DND-41 (cell line): ENCODE measurements around the gene POLD1.

ENCODE experiments used
- ATAC-seq: fragments of 200-7000 bp; cut with Tn5 transposase; 3 replicates; pipeline ENCODE4 v1.9.1; 2021; ENCODE audit warnings: low read depth; ENCODE audit not compliant: insufficient read depth
- DNase-seq: peaks from one replicate; pipeline ENCODE4 v3.0.0-alpha.2; 2020
- H2AFZ ChIP-seq: 2 replicates; pipeline ENCODE4 v1.6.0; 2012; ENCODE audit warnings: low read depth, low read length
- H3K27ac ChIP-seq: 2 replicates; pipeline ENCODE4 v1.5.1; 2012; ENCODE audit warnings: low read length, inconsistent platforms
- H3K27me3 ChIP-seq: fragments of 200-600 bp; sonication (generic); 2 replicates; pipeline ENCODE4 v1.6.0; 2012; ENCODE audit warnings: low read length, mild to moderate bottlenecking, inconsistent platforms; ENCODE audit not compliant: insufficient read depth, poor library complexity
- H3K36me3 ChIP-seq: 2 replicates; pipeline ENCODE4 v1.5.1; 2012; ENCODE audit warnings: low read length, inconsistent platforms; ENCODE audit not compliant: insufficient read depth
- H3K4me1 ChIP-seq: 2 replicates; pipeline ENCODE4 v1.5.1; 2012; ENCODE audit warnings: mild to moderate bottlenecking, low read length; ENCODE audit not compliant: insufficient read depth
- H3K4me2 ChIP-seq: 2 replicates; pipeline ENCODE4 v1.6.0; 2012; ENCODE audit warnings: mild to moderate bottlenecking, moderate library complexity, low read length, inconsistent platforms; ENCODE audit not compliant: insufficient read depth
- H3K4me3 ChIP-seq, 2 experiments: fragments of 200-600 bp in 1 of 2; shearing (Covaris generic) in 1 of 2; 2 replicates each; pipeline ENCODE4 v1.5.1; 2012 to 2016; ENCODE audit warnings: inconsistent platforms in 2 of 2, low read length in 2 of 2, mild to moderate bottlenecking in 2 of 2, low read depth in 1 of 2, moderate library complexity in 1 of 2
- H3K79me2 ChIP-seq: 2 replicates; pipeline ENCODE4 v1.6.0; 2012; ENCODE audit warnings: low read length, inconsistent platforms; ENCODE audit not compliant: insufficient read depth
- H3K9ac ChIP-seq: 2 replicates; pipeline ENCODE4 v1.6.0; 2012; ENCODE audit warnings: low read depth, mild to moderate bottlenecking, inconsistent platforms, low read length, moderate library complexity
- H3K9me3 ChIP-seq: 2 replicates; pipeline ENCODE4 v1.5.1; 2012; ENCODE audit warnings: low read length, moderate library complexity, mild to moderate bottlenecking, inconsistent platforms; ENCODE audit not compliant: insufficient read depth, severe bottlenecking
- H4K20me1 ChIP-seq: 2 replicates; pipeline ENCODE4 v1.6.0; 2012; ENCODE audit warnings: low read length; ENCODE audit not compliant: insufficient read depth
- EZH2 ChIP-seq: IDR thresholded peaks from 3 replicates; pipeline ENCODE4 v1.6.1; 2012; ENCODE audit warnings: borderline replicate concordance, low read depth, mild to moderate bottlenecking, moderate library complexity, low read length, inconsistent platforms; ENCODE audit not compliant: severe bottlenecking
- TF ChIP-seq, protein P1 (sequence below): IDR thresholded peaks from 2 replicates; pipeline ENCODE4 v1.5.1; 2012; ENCODE audit warnings: borderline replicate concordance, low read length, moderate library complexity, mild to moderate bottlenecking; ENCODE audit not compliant: poor library complexity, severe bottlenecking; ENCODE audit errors: extremely low read depth

Gene POLD1

DNA sequence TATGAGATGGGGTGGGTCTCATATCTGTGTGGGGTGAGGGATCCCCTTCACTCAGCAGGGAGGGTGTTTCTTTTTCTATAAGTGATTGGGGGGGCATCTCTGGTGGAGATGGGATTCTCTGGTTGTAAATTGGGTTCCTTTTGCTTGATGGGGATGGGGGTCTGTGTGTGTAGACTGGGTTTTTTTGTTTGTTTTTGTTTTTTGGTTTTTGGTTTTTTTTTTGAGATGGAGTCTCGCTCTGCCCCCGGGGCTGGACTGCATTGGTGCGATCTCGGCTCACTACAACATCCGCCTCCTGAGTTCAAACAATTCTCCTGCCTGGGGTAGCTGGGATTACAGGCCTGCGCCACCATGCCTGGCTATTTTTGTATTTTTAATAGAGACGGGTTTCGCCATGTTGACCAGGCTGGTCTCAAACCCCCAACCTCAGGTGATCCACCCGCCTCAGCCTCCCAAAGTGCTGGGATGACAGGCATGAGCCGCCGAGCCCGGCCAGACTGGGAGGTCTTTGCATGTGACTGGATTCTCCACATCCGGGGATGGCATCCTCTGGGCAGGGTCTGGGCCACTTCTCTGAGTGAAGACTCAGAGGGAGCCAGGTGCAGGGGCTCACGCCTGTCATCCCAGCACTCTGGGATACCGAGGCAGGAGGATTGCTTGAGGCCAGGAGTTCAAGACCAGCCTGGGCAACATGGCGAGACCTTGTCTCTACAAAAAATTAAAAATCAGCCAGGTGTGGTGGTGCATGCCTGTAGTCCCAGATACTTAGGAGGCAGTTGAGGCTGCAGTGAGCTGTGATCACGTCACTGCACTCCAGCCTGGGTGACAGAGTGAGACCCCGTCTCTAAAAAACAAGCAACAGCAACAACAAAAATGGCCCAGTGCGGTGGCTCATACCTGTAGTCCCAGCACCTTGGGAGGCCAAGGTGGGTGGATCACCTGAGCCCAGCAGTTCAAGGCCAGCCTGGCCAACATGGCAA lies 49.3 kb downstream of the POLD1 start:
- no peak overlapping the region for H2AFZ ChIP-seq
- H3K9ac ChIP-seq, result no peak overlapping the region
- H3K4me2 ChIP-seq, result no peak overlapping the region
- TF ChIP-seq, protein P1, sequence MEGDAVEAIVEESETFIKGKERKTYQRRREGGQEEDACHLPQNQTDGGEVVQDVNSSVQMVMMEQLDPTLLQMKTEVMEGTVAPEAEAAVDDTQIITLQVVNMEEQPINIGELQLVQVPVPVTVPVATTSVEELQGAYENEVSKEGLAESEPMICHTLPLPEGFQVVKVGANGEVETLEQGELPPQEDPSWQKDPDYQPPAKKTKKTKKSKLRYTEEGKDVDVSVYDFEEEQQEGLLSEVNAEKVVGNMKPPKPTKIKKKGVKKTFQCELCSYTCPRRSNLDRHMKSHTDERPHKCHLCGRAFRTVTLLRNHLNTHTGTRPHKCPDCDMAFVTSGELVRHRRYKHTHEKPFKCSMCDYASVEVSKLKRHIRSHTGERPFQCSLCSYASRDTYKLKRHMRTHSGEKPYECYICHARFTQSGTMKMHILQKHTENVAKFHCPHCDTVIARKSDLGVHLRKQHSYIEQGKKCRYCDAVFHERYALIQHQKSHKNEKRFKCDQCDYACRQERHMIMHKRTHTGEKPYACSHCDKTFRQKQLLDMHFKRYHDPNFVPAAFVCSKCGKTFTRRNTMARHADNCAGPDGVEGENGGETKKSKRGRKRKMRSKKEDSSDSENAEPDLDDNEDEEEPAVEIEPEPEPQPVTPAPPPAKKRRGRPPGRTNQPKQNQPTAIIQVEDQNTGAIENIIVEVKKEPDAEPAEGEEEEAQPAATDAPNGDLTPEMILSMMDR, result no peak
- no peak for TF ChIP-seq EZH2
- no peaks in the 10 kb centered on the region for H3K36me3 ChIP-seq
- no peaks in the 10 kb centered on the region for H3K79me2 ChIP-seq
- no peaks in the 10 kb centered on the region for H3K27me3 ChIP-seq
- H3K4me3 ChIP-seq, result no peak overlapping the region
- no peak for ATAC-seq
- no peak for DNase-seq
- no peak overlapping the region for H3K27ac ChIP-seq
- no peaks in the 10 kb centered on the region for H3K9me3 ChIP-seq
- H4K20me1 ChIP-seq, result no peaks in the 10 kb centered on the region
- peaks cover 15% of the 10 kb centered on the region for H3K4me1 ChIP-seq

DNA sequence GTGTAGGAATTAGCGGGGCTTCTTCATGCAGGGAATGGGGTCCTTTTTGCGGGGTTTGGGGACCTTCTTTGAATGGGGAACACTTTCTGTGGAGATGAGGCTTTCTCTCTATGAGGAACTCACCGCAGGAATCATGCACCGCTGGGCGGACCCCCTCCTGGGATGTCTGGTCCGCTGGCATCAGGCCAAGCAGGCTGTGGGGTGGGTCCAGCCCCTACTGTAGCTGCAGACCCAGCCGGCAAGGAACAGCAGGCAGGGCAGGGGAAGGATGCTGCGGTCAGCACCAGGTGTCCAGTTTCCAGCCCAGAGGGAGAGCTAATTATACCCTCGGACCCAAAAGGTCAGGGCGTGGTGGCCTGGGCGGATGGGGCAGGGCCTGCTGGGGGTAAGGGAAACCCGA lies 50.4 kb downstream of the POLD1 start:
- no peak overlapping the region for H3K4me2 ChIP-seq
- no peak overlapping the region for H3K27ac ChIP-seq
- no peak for DNase-seq
- H3K4me1 ChIP-seq, result peaks cover 15% of the 10 kb centered on the region
- H3K27me3 ChIP-seq, result no peaks in the 10 kb centered on the region
- H3K9me3 ChIP-seq, result no peaks in the 10 kb centered on the region
- no peak overlapping the region for H2AFZ ChIP-seq
- no peaks in the 10 kb centered on the region for H3K79me2 ChIP-seq
- no peak overlapping the region for H3K4me3 ChIP-seq
- H3K36me3 ChIP-seq, result no peaks in the 10 kb centered on the region
- no peaks in the 10 kb centered on the region for H4K20me1 ChIP-seq
- ATAC-seq, result no peak
- no peak overlapping the region for H3K9ac ChIP-seq
- no peak for TF ChIP-seq EZH2
- TF ChIP-seq, protein P1, result no peak

DNA sequence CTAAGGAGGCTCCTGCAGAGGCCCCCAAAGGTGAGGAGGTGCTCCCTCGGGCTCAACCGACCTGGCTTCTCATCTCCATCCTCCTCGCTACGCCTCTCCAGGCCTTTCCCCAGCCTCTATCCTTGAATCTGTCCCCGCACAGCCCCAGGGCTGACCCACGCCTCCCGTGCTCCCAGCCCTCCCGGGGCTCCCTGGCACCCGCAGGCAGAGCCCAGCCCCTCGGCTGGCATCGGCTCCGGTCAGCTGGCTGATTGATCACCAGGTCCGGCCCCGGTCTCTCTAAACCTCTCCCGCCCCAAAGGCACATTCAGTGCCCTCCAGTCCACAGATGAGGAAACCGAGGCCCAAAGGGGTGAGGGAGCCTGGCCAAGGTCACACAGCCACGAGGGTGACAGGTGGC lies 51.1 kb downstream of the POLD1 start:
- Histone ChIP-seq H3K9me3 (no peaks in the 10 kb centered on the region), H3K27me3 (no peaks in the 10 kb centered on the region), H3K4me2 (no peak overlapping the region), H2AFZ (no peak overlapping the region), H3K79me2 (no peaks in the 10 kb centered on the region), H4K20me1 (no peaks in the 10 kb centered on the region), H3K9ac (no peak overlapping the region), H3K36me3 (no peaks in the 10 kb centered on the region), H3K4me1 (peaks cover 15% of the 10 kb centered on the region), H3K27ac (no peak overlapping the region), H3K4me3 (no peak overlapping the region)
- ATAC-seq, result no peak
- TF ChIP-seq, protein P1, result no peak
- TF ChIP-seq EZH2, result no peak
- no peak for DNase-seq
